Coronary artery (tissue), 2 donors: ENCODE data around the gene TMX2.

Experiments
- DNase-seq: peaks from one replicate; pipeline ENCODE4 v3.0.0-alpha.2; 2017; ENCODE audit warnings: low spot score
- H3K27ac ChIP-seq, 2 donors: fragments of 200-600 bp; sonication (generic); one replicate each; pipeline ENCODE4 v1.5.1; 2016 to 2019
- H3K4me3 ChIP-seq: fragments of 200-600 bp; sonication (generic); 2 replicates; pipeline ENCODE4 v1.5.1; 2016; ENCODE audit warnings: mild to moderate bottlenecking, moderate library complexity
- CTCF ChIP-seq: fragments of 200-600 bp; sonication (generic); IDR thresholded peaks from one replicate; pipeline ENCODE4 v1.5.1; 2019; ENCODE audit warnings: antibody characterized with exemption

Gene TMX2

GRCh38 chr11:57764021-57764420 is 51.6 kb downstream of the TMX2 start:
- Histone ChIP-seq H3K4me3 (peak overlapping the region; percentile 77), H3K27ac (peak overlapping the region; percentile 84 to 93)

GRCh38 chr11:57764566-57764965 is 52.2 kb downstream of the TMX2 start:
- TF ChIP-seq CTCF, result no peak
- H3K4me3 ChIP-seq, result peak overlapping the region; percentile 77
- DNase-seq, result no peak
- H3K27ac ChIP-seq, result peak overlapping the region; percentile 48 to 84

More at GRCh38 chr11:57764021-57764420, 51.6 kb downstream of the TMX2 start:
- no peak for DNase-seq
- TF ChIP-seq CTCF, result no peak

GRCh38 chr11:57764972-57765371 is 52.6 kb downstream of the TMX2 start:
- TF ChIP-seq CTCF, result no peak
- peak overlapping the region; percentile 48 to 84 for H3K27ac ChIP-seq
- peak overlapping the region; percentile 77 for H3K4me3 ChIP-seq
- DNase-seq, result no peak

GRCh38 chr11:57770793-57771192 is 58.4 kb downstream of the TMX2 start:
- no peak overlapping the region for H3K27ac ChIP-seq
- H3K4me3 ChIP-seq, result no peak overlapping the region

GRCh38 chr11:57771365-57771764 is 59.0 kb downstream of the TMX2 start:
- DNase-seq, result no peak
- TF ChIP-seq CTCF, result no peak
- Histone ChIP-seq H3K27ac (no peak overlapping the region), H3K4me3 (no peak overlapping the region)

More at GRCh38 chr11:57770793-57771192, 58.4 kb downstream of the TMX2 start:
- DNase-seq, result no peak
- no peak for TF ChIP-seq CTCF

GRCh38 chr11:57772562-57772961 is 60.2 kb downstream of the TMX2 start:
- no peak overlapping the region for H3K27ac ChIP-seq
- DNase-seq, result no peak
- no peak overlapping the region for H3K4me3 ChIP-seq
- TF ChIP-seq CTCF, result no peak

- DNase-seq, result no peak
- no peak for TF ChIP-seq CTCF
- no peak overlapping the region for H3K4me3 ChIP-seq
- H3K27ac ChIP-seq, result no peak overlapping the region
Measured at GRCh38 chr11:57773026-57773598, 60.7 kb downstream of the TMX2 start.
